ENCODE data around the gene VAV2.
"Not testable (repeated sequence)": the region's sequence is repeated elsewhere in the genome, so short reads cannot be mapped to it uniquely, and the experiment has no call there.

VAV2 gene

GRCh38 chr9:133938086-133938485, 54.0 kb downstream of the VAV2 start:
- DNase-seq (ENCODE audit: low read depth in 2 of 2) = no peak

- no peak for DNase-seq (ENCODE audit: low read depth in 2 of 2)
Measured at GRCh38 chr9:133937120-133937519, 55.0 kb downstream of the VAV2 start.

GRCh38 chr9:133935328-133936005, 56.7 kb downstream of the VAV2 start:
- DNase-seq (ENCODE audit: low read depth in 2 of 2) = no peak

DNA sequence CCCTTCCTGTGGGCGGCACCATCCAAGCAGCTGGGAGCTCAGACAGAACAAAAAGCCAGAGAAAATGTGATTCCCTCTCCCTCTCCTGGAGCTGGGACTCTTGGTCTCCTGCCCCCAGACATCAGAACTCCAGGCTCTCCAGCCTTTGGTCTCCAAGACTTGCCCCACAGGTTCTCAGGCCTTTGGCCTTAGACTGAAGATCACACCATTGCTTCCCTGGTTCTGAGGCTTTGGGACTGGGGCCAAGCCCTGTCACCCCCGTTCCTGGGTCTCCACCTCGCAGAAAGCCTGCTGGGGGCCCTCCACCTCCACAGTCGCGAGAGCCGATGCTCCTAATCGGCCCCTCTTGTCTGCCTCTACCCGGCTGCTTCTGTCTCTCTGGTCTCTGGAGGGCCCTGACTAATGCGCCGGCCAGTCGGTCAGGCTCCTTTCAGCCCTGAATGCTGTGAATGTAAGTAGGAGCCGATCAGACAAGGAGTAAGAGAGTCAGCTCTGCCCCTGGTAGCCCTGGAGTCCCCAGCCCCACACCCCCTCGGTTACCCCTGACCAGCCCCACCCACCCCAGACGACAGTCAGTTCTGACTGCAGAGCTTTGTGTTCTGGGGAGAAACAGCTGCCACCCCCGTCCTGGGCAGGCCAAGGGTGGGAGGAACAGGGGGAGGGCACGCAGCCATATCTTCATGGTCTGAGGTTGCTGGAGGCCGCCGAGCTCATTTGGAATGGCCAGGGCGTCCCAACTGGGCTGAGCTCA, 57.5 kb downstream of the VAV2 start:
- no peak for DNase-seq (ENCODE audit: low read depth in 2 of 2)

DNA sequence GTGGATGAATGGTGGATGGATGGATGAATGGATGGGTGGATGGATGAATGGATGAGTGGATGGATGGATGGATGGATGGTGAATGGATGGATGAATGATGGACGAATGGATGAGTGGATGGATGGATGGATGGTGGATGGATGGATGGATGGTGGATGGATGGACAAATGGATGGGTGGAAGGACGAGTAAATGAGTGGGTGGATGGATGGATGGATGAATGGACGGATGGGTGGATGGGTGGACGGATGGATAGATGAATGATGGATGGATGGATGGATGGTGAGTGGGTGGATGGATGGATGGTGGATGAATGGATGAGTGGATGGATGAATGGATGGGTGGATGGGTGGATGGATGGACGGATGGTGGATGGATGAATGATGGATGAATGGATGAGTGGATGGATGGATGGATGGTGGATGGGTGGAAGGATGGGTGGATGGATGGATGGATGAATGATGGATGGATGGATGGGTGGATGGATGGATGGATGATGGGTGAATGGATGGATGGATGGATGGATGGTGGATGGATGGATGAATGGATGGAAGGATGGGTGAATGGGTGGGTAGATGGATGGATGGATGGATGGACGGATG, 58.6 kb downstream of the VAV2 start:
- no peak for DNase-seq (ENCODE audit: low read depth in 2 of 2)

GRCh38 chr9:133932633-133933032, 59.5 kb downstream of the VAV2 start:
- no peak for DNase-seq (ENCODE audit: low read depth in 2 of 2)

DNA sequence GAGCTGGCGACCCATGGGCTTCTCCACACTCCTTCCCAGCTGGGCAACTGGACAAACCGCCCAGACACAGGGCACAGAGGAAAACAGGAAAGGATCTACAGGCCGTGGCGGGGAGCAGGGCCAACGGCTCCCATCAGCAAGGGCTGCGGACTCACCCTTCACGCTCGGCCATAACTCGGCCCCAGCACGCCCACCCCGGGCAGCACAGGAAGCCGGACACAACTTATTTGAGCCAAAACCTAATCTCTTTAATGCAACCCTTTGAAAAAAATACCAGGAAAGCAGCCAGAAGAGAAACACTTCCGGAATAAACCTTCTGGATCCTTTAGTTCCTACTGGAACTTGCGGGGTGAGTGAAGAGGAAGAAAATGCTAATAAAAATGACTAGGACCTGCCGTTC, 59.9 kb downstream of the VAV2 start:
- DNase-seq (ENCODE audit: low read depth in 2 of 2) = no peak

DNA sequence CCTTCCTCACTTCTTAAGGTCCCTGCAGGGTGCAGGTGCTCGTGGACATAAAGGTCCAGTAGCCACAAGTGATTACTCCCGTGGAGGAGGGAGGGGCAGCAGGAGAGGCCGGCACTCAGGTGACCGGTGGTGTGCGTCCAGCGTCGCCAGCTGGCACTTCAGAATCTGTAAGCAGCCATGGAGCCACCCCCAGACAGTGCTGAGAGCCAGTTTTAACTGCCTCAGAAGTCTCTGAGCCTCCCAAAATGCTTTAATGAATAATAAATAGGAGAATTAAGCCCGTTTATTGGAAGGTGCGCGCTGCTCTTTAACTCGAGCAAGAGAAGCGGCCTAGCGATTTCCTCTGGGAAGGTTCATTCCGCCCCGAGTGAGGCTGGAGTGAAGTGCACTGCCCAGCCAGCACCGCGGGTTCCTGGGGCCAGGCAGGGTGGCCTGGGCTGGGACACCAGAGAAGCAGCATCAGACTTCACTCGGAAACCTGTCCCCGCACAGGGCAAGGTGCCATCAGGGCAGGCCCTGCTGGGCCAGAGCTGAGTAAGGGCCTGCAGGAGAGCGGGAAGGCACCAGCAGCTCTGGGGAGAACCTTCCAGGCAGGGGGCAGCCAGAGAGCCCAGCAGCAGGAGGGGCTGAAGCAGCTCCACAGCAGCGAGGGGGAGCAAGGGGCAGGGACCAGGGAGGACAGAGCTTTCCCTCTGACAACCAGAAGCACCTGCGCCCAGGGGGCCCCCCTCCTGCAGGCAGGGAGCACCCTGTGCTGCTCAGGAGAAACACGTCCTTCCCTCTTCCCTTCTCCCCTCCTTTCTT, 61.2 kb downstream of the VAV2 start:
- DNase-seq (ENCODE audit: low read depth in 2 of 2) = no peak

DNA sequence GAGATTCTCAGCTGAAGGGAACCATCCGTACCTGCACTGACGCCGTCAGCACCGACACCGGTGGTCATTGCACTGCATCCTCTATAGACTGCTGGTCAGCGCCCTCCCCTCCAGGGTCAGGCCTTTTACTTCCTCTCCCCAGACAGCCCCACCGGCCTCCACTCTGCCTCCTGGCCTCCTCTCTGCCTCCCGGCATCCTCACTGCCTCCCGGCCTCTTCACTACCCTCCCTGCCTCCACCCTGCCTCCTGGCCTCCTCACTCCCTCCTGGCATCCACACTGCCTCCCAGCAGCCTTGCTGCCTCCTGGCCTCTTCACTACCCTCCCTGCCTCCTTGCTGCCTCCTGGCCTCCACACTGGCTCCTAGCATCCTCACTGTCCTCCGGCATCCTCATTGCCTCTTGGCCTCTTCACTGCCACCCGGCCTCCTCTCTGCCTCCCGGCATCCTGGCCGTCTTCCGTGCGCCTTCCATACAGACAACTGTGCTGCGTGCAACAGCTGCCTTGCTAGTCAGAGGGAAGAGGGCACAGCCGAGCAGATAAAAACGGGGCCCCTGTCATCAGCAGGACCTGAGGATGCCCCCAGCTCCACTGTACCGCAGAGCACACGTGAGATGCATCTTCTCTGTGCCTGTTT, 62.0 kb downstream of the VAV2 start:
- no peak for DNase-seq (ENCODE audit: low read depth in 2 of 2)

- no peak for DNase-seq (ENCODE audit: low read depth in 2 of 2)
Measured at GRCh38 chr9:133929599-133929998, 62.5 kb downstream of the VAV2 start.

GRCh38 chr9:133928248-133928764, 63.8 kb downstream of the VAV2 start:
- DNase-seq (ENCODE audit: low read depth in 2 of 2) = no peak

GRCh38 chr9:133927041-133927440, 65.1 kb downstream of the VAV2 start:
- DNase-seq (ENCODE audit: low read depth in 2 of 2) = no peak

- no peak for DNase-seq (ENCODE audit: low read depth in 2 of 2)
Measured at GRCh38 chr9:133926165-133926856, 65.8 kb downstream of the VAV2 start.

GRCh38 chr9:133924453-133924852, 67.7 kb downstream of the VAV2 start:
- DNase-seq (ENCODE audit: low read depth in 2 of 2) = no peak

- DNase-seq (ENCODE audit: low read depth in 2 of 2) = not testable (repeated sequence)
Measured at GRCh38 chr9:133923608-133924007, 68.5 kb downstream of the VAV2 start.

GRCh38 chr9:133921866-133922265, 70.3 kb downstream of the VAV2 start:
- no peak for DNase-seq (ENCODE audit: low read depth in 2 of 2)

DNA sequence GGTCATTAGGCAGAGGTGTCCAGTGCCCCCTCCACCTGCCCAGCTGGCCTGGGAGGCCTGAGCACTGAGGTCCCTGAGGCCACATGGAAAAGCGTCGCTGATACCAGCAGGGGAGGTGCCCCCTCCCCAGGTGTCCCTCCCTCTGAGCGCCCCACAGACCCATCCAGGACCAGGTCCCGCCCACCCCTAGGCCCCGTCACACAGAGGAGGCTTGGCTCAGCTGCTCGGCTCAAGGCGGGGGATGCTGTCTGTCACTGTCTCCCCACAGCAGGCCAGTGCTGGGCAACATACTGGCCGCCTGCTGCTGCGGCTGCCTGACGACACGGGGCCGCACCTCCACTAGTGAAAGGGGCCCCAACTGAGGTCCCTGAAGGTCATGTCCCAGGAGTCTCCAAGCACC, 71.7 kb downstream of the VAV2 start:
- no peak for DNase-seq (ENCODE audit: low read depth in 2 of 2)

- DNase-seq (ENCODE audit: low read depth in 2 of 2) = no peak
Measured at GRCh38 chr9:133919253-133920115, 72.6 kb downstream of the VAV2 start.

DNA sequence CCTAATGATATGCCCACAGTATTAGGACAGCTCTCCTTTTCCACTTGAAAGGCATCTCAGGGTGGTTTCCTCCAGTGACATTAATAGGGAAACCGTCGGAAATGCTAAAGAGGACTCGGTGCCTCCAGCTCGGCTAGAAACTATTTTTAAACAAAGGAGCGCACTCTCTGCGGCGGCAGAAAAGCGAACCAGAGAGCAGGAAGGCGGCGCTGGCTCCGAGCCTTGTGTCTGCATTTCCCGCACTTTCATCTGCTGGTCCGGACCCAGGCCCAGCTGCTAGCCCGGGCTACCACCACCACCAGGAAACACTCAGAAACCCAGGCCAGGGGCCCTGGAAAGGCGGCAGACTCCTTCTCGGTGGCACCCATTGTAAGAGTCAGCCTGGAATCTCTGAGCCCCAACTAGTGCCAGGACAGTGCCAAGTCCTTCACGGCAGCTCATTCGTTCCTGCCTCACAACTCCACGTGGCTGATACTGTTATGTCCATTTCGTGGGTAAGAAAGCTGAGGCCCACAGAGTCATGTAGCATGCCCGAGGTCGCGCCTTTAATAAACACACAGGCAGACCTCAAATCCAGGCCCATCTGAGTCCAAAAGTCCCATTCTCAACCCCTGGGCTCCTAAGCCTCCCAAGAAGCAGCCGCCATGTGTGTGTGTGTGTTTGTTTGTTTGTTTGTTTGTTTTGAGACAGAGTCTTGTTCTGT, 73.9 kb downstream of the VAV2 start:
- no peak for DNase-seq (ENCODE audit: low read depth in 2 of 2)

All from fibroblast of skin of left quadriceps (primary cell).